SK-N-DZ (cell line): ENCODE measurements around the gene NHLRC2.

ENCODE experiments used
- small RNA-seq, 2 experiments: library from RNA; depleted of rRNA; stranded (forward); fragments of <200 nt; gene quantifications; one replicate each; pipeline ENCODE3, GENCODE V24; 2014

The NHLRC2 gene

Small RNA genes within 50 kb of the gene (small RNA-seq; reads per million reads assigned to genes)
- gene RF00560 = 0 reads per million in 2 experiments
